A549 (cell line): ENCODE measurements around the gene CTXN1. TPM values are rescaled to one million over a fixed set of nuclear protein-coding genes. Genes with fewer than 3 reads are reported as not detected.
A peak's percentile ranks its signal among the peaks of the same experiment; 100 is the strongest.

Experiments used
- ATAC-seq, 2 experiments: fragments of 200-7000 bp in 1 of 2; fragments of >200 bp in 1 of 2; cut with Nextera tagmentation in 1 of 2; cut with Tn5 transposase in 1 of 2; 3 replicates each; pipeline versions ENCODE4 v1.8.0 to v1.9.1; 2018 to 2020; ENCODE audit warnings: mild to moderate bottlenecking in 1 of 2, moderate library complexity in 1 of 2
- CTCF ChIA-PET: fragments of 300-600 bp; sonication (Branson Sonifier 250); formaldehyde crosslinking; extraction: SDS; loops from one replicate; lab custom pipeline; 2021; ENCODE audit warnings: antibody characterized with exemption, inconsistent platforms; lab: Yijun Ruan, JAX
- POLR2A ChIA-PET: fragments of 350-600 bp; formaldehyde crosslinking; extraction: SDS; loops from one replicate; lab custom pipeline; 2021; ENCODE audit warnings: antibody characterized with exemption, inconsistent platforms; lab: Yijun Ruan, JAX
- DNase-seq, 2 experiments: peaks; one replicate each; pipeline versions ENCODE4 v3.0.0 to v3.0.0-alpha.2; 2011 to 2016; ENCODE audit warnings: low read depth in 1 of 2, low spot score in 1 of 2
- FAIRE-seq: peaks from 2 replicates; lab custom pipeline; 2011; peaks lifted over from hg19 to GRCh38; lab: Jason Lieb, UNC
- H3K27ac ChIP-seq, 2 experiments: fragments of >200 bp; sonication (Bioruptor Twin); formaldehyde crosslinking; 3 replicates each; pipeline ENCODE4 v1.5.1; 2016 to 2017
- H3K4me1 ChIP-seq: fragments of >200 bp; sonication (Bioruptor Twin); formaldehyde crosslinking; 3 replicates; pipeline ENCODE4 v1.6.1; 2016
- H3K4me2 ChIP-seq: fragments of >200 bp; sonication (Bioruptor Twin); formaldehyde crosslinking; 3 replicates; pipeline ENCODE4 v1.6.1; 2016
- H3K4me3 ChIP-seq: fragments of >200 bp; sonication (Bioruptor Twin); formaldehyde crosslinking; 3 replicates; pipeline ENCODE4 v1.5.1; 2016
- H3K9me3 ChIP-seq: fragments of >200 bp; sonication (Bioruptor Twin); formaldehyde crosslinking; 3 replicates; pipeline ENCODE4 v1.6.1; 2016
- BCL3 ChIP-seq: fragments of >200 bp; sonication (Bioruptor Twin); formaldehyde crosslinking; IDR thresholded peaks from 3 replicates; pipeline ENCODE4 v1.6.1; 2016
- CBX8 ChIP-seq: fragments of 200-600 bp; sonication (generic); IDR thresholded peaks from 2 replicates; pipeline ENCODE4 v1.6.1; 2016
- CTCF ChIP-seq: fragments of >200 bp; sonication (Bioruptor Twin); formaldehyde crosslinking; IDR thresholded peaks from 3 replicates; pipeline ENCODE4 v1.5.1; 2016
- ELK1 ChIP-seq: fragments of 150-350 bp; IDR thresholded peaks from 2 replicates; pipeline ENCODE4 v1.6.1; 2014; ENCODE audit warnings: low read depth, mild to moderate bottlenecking, low read length
- EP300 ChIP-seq, 2 experiments: fragments of >200 bp; sonication (Bioruptor Twin); formaldehyde crosslinking; IDR thresholded peaks; 2 replicates in 1 of 2; 3 replicates in 1 of 2; pipeline ENCODE4 v1.6.1; 2016 to 2017
- ESRRA ChIP-seq: fragments of 150-350 bp; IDR thresholded peaks from 2 replicates; pipeline ENCODE4 v1.6.1; 2014; ENCODE audit warnings: mild to moderate bottlenecking, low read length, borderline replicate concordance
- FOXS1 ChIP-seq: fragments of 250-450 bp; sonication (Bioruptor Pico); IDR thresholded peaks from 2 replicates; pipeline ENCODE4 v1.5.0; 2020; ENCODE audit warnings: mild to moderate bottlenecking, moderate library complexity
- HES2 ChIP-seq: fragments of >200 bp; sonication (Bioruptor Twin); formaldehyde crosslinking; IDR thresholded peaks from 2 replicates; pipeline ENCODE4 v1.6.1; 2016
- HOXB13 ChIP-seq: fragments of 250-450 bp; sonication (Bioruptor Pico); IDR thresholded peaks from 2 replicates; pipeline ENCODE4 v1.5.0; 2020; ENCODE audit warnings: low read depth, mild to moderate bottlenecking, moderate library complexity
- KDM1A ChIP-seq: fragments of 200-600 bp; sonication (generic); IDR thresholded peaks from 2 replicates; pipeline ENCODE4 v1.6.1; 2016; ENCODE audit warnings: low read depth, mild to moderate bottlenecking
- KDM5A ChIP-seq: fragments of 200-600 bp; sonication (generic); IDR thresholded peaks from 2 replicates; pipeline ENCODE4 v1.6.1; 2016; ENCODE audit warnings: antibody characterized with exemption, mild to moderate bottlenecking
- MAFK ChIP-seq: fragments of 450-650 bp; IDR thresholded peaks from 2 replicates; pipeline ENCODE4 v1.6.1; 2014; ENCODE audit not compliant: partially characterized antibody
- MAZ ChIP-seq: fragments of 150-350 bp; IDR thresholded peaks from 2 replicates; pipeline ENCODE4 v1.6.1; 2014; ENCODE audit warnings: antibody characterized with exemption, low read depth, low read length, borderline replicate concordance
- PBX3 ChIP-seq: IDR thresholded peaks from 2 replicates; pipeline ENCODE4 v1.6.1; 2012
- PHF8 ChIP-seq: fragments of 200-600 bp; sonication (generic); IDR thresholded peaks from 2 replicates; pipeline ENCODE4 v1.6.1; 2016; ENCODE audit warnings: low read depth, mild to moderate bottlenecking, antibody characterized with exemption, moderate library complexity, borderline replicate concordance
- POLR2A ChIP-seq: IDR thresholded peaks from 2 replicates; pipeline ENCODE4 v1.6.1; 2012; ENCODE audit warnings: mild to moderate bottlenecking, low read length
- REST ChIP-seq: fragments of 200-600 bp; sonication (generic); IDR thresholded peaks from 2 replicates; pipeline ENCODE4 v1.6.1; 2016; ENCODE audit warnings: antibody characterized with exemption, mild to moderate bottlenecking, moderate library complexity
- RFX5 ChIP-seq: fragments of 450-650 bp; IDR thresholded peaks from 2 replicates; pipeline ENCODE4 v1.7.1; 2014; ENCODE audit warnings: antibody characterized with exemption, mild to moderate bottlenecking, moderate library complexity
- SMC3 ChIP-seq: fragments of >200 bp; sonication (Bioruptor Twin); formaldehyde crosslinking; IDR thresholded peaks from 3 replicates; pipeline ENCODE4 v1.6.1; 2018; ENCODE audit warnings: inconsistent platforms
- TFCP2L1 ChIP-seq: fragments of 250-450 bp; sonication (Bioruptor Pico); IDR thresholded peaks from 2 replicates; pipeline ENCODE4 v1.5.0; 2021; ENCODE audit warnings: mild to moderate bottlenecking
- TP53 ChIP-seq: fragments of 250-450 bp; sonication (Bioruptor Pico); IDR thresholded peaks from 2 replicates; pipeline ENCODE4 v1.5.0; 2021; ENCODE audit warnings: mild to moderate bottlenecking, moderate library complexity
- USF2 ChIP-seq: fragments of 450-650 bp; IDR thresholded peaks from 2 replicates; pipeline ENCODE4 v1.6.1; 2014; ENCODE audit warnings: antibody characterized with exemption
- ZC3H11A ChIP-seq: fragments of 450-650 bp; IDR thresholded peaks from 2 replicates; pipeline ENCODE4 v1.6.1; 2014; ENCODE audit warnings: antibody characterized with exemption, mild to moderate bottlenecking
- ZNF302 ChIP-seq: fragments of 250-450 bp; sonication (Bioruptor Pico); IDR thresholded peaks from 2 replicates; pipeline ENCODE4 v1.9.0; 2021; ENCODE audit warnings: inconsistent platforms, mild to moderate bottlenecking, moderate library complexity
- WGBS: methylation state at CpG from one replicate; pipeline ENCODE4 v1.1.6; 2017; ENCODE audit errors: missing lambda C conversion rate; 5-methylcytosine and 5-hydroxymethylcytosine counted together
- polyA plus RNA-seq, 4 experiments: library from polyadenylated mRNA; depleted of rRNA in 3 of 4; stranded (reverse); fragments of >200 nt; fragmentation: RNase III in 1 of 4; extraction: RNeasy Plus Mini Kit Qiagen cat#74134 plus additional on column Dnase treatment in 1 of 4; gene quantifications; 2 replicates in 3 of 4; 3 replicates in 1 of 4; pipeline ENCODE4 v1.2.3, GENCODE V29; 2011 to 2017

Gene CTXN1
- polyA plus RNA-seq, 2 of the 4 experiments (the other 2 are of a cell fraction) = 1.2 to 9.9 TPM

- TF ChIP-seq HES2 (no peak), MAZ (no peak), BCL3 (no peak), PBX3 (no peak), MAFK (no peak), EP300 (IDR thresholded peaks at IDR 0.05) (no peak), ZNF302 (CRISPR knock-in tag) (no peak), PHF8 (no peak), CTCF (peak; percentile 79), ESRRA (no peak), REST (no peak)
These were observed 624 bp downstream of the CTXN1 start (continued) for GRCh38 chr19:7925171-7925851.

- no peak for ATAC-seq
- Histone ChIP-seq H3K9me3 (no peaks in the 10 kb centered on the region), H3K4me2 (peak overlapping the region; percentile 100), H3K4me1 (peaks cover 29% of the 10 kb centered on the region), H3K27ac (peak overlapping the region in 1 of 2 experiments; percentile 92; a peak in 3 of 6 replicates), H3K4me3 (peak overlapping the region; percentile 82; the same call in 1 of the 3 replicates)
- WGBS = 82% methylated on average over 4 of the region's 34 CpGs
- no peak for FAIRE-seq
- DNase-seq = no peak
- POLR2A ChIA-PET = no interaction called here
- CTCF ChIA-PET = interaction anchor here (0.7 to 2.5 kb wide), 4 partner anchors 9 to 72 kb away, joined by 3 to 17 read pairs (median 6); partner anchors contain the start of gene TIMM44
- TF ChIP-seq CBX8 (no peak), REST (no peak), SMC3 (no peak), KDM1A (no peak), EP300 (IDR thresholded peaks at IDR 0.05) (no peak), HOXB13 (no peak), TFCP2L1 (CRISPR knock-in tag) (no peak), POLR2A (no peak), ELK1 (no peak), ZNF302 (CRISPR knock-in tag) (no peak), TP53 (CRISPR knock-in tag) (no peak), ZC3H11A (no peak), USF2 (no peak), KDM5A (no peak), RFX5 (no peak), FOXS1 (CRISPR knock-in tag) (no peak)
These were observed 1.2 kb downstream of the CTXN1 start for GRCh38 chr19:7924651-7925170.
